Activated CD8-positive, alpha-beta memory T cell treated with anti-CD3 and anti-CD28 coated beads for 24 hours (primary cell): Measurements from ENCODE around the gene NR2F2.

Source experiments
- DNase-seq: peaks from one replicate; pipeline ENCODE4 v3.0.0-alpha.2; 2020

Gene NR2F2

GRCh38 chr15:96355568-96356187, 25.2 kb downstream of the NR2F2 start:
- DNase-seq = no peak

- peak; percentile 86 for DNase-seq
Measured at GRCh38 chr15:96356494-96357455, 26.3 kb downstream of the NR2F2 start.

GRCh38 chr15:96358001-96358801, 27.7 kb downstream of the NR2F2 start:
- DNase-seq = no peak

- no peak for DNase-seq
Measured at GRCh38 chr15:96358821-96359615, 28.5 kb downstream of the NR2F2 start.

- no peak for DNase-seq
Measured at GRCh38 chr15:96359616-96360521, 29.4 kb downstream of the NR2F2 start.

DNA sequence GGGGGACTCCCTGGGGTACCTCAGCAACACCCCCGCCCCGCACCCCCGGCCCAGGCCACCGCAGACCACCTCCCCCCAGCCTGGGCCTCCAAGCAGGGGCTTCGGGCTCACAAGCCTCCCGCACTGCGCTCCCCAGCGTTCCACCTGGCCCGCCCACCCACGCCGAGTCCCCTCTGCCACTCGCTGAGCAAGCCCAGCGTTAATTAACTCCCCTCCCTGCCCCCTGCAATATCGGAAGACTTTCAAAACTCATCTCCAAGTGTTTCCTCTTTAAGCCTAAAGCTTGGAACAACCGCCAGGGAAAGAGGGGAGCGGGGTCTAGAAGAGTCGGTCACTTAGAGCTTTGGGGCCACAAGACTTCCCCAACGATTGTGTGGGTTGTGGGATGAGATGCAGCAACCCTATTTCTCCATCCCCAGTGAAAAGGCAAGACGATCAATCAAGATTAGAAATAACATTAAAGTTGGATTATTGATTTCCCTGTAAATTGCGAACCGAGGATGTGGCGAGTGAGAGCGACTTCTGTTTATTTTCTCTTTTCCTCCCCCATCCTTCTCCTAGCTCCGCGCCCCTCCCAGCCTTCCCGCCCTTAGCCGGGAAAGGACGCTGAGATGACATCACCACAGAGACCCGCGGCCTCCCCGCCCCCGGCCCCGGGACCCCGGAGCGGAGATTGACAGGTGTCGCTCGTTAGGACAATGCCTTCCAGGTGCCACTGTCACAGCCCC, 30.2 kb downstream of the NR2F2 start:
- no peak for DNase-seq

DNA sequence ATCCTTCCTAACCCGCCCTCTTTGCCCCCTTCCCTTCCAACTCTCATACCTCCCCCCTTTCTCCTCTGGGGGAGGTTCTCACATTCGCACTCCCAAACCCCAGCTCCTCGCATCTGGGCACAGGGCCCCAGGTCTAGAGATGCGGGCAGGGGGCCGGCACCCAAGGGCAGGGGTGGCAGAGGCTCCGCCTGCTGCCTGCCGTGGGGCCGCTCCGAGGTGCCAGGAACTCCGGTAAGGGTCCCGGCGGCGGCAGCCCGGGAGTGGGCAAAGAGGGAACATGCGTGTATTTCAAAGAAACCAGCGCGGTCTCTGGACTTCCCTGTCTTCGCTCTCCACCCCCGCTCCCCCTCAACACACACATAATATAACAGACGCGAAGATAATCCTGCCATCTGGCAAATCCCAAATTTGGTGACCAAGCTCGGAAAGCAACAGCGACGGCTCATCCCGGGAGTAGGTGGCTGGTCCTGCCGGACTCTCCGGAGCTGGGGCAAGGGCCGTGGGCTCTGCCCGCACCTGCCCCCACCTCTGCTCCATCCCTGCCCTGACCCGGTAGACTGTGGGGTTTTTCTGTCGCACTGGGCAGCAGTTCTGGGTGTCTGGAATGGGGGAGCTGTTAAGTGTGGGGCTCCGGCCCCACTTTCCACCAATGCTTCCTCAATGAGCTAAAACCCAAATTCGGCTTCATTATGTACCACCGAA, 31.0 kb downstream of the NR2F2 start:
- DNase-seq = no peak

DNA sequence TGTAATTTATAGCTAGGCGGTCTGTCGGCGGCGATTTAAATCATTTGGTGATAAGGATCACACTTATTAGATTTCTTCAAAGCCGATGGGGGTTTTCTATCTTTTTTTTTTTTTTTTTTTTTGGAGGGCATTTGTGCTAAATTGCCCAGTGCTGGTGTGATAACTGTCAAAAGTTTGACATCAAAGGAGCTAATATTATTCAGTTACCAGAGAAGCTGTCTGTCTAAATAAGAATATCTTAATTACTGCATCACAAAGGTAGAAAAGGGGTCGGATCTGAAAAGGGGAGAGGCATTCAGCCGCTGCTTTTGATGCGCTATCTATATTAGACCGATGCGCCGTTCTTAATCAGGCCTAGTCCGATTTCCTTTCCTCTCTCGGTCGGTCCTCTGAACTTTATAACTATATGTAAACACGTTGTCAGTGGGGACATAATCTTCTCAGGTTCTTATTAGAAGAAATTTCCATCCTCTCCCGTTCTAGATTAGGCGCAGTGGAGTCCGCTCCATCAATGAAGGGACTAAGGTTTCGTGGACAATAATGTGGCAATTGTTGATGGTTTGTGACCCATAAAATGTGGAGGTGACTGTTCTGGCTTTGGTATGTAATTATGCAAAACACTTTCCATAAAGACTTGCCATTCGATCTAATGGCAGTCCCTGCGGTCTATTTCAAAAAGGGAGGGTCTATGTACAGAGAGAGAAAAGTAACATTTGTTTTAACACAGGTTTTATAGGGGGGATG, 31.7 kb downstream of the NR2F2 start:
- no peak for DNase-seq

GRCh38 chr15:96362755-96363651, 32.5 kb downstream of the NR2F2 start:
- no peak for DNase-seq

GRCh38 chr15:96363707-96364106, 33.2 kb downstream of the NR2F2 start:
- no peak for DNase-seq

DNA sequence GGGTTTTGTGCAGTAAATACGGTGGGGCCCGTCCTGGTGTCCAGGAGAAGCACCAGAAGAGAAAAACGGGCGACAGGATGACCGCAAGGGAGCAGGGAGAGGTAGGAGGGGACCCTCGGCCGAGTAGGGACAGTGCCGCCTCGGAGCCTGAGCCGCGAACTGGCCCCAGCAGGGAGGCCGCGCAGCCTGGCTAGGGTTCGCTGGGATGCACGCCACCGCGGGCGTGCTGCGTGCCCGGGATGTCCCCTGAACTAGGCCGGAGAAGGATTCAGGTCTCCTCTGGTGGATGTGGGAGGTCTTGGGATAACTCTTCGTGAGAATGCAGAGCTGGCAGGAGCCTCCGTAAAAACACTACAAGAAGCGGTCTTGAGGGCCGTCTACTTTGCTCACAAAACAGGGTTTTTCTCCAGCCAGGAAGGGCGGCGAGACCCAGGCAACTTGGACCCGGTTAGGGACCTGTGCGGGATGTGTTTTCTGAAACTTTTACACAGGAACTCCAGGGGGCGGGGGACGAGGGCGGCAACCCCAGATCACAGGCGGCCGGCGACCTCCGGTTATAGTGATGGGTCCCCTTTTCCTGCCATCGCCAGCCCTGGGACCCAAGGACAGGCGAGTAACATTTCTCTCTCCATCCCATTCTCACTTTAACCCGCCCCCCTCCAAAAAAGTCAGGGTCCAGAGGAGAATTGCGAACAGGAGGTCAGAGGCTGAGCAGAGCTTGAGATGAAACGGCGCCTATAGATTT, 35.5 kb downstream of the NR2F2 start:
- DNase-seq = no peak

GRCh38 chr15:96366526-96366877, 36.0 kb downstream of the NR2F2 start:
- no peak for DNase-seq

DNA sequence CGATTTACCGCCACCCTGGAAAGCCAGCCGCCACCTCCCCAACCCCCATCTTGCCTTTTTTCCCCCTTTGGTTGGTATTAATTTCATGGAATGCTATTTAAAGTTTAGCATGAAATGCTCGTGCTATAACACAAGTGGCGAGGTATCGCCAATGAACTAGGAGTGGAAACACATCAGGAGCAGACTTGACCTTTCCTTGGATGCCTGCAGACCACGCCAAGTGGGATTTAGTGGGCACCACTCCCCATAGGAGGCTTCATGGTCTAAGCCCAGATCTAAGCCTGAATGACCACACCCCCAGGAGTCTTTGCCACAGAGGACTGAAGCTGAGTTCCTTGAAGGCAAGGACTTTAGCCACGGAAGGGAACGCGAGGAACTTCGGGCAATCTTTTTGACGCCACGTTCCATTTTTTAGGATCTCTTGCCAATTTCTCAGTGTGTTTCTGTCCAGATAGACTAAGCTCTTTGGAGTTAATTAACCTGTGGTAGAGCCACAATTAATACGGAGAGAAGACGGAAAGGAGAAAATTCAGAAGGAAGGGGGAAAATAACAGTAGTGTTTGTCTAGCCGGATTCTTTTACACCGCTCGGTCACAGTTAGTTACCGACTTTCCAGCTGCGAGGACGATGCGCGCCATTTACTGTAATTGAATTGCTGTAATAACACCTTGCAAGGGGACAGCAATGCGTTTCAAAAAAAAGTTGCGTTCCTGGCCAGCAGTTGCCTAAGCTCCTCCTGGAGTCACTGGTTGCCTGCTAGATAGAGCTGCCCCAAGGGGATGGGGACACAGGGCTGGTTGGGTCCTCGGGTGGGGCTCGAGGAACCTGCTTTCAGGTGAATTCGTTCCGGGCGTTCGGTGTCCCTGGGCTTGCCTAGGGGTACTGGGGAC, 37.1 kb downstream of the NR2F2 start:
- DNase-seq = no peak

- no peak for DNase-seq
Measured at GRCh38 chr15:96369351-96369750, 38.9 kb downstream of the NR2F2 start.

GRCh38 chr15:96369825-96370621, 39.5 kb downstream of the NR2F2 start:
- no peak for DNase-seq

DNA sequence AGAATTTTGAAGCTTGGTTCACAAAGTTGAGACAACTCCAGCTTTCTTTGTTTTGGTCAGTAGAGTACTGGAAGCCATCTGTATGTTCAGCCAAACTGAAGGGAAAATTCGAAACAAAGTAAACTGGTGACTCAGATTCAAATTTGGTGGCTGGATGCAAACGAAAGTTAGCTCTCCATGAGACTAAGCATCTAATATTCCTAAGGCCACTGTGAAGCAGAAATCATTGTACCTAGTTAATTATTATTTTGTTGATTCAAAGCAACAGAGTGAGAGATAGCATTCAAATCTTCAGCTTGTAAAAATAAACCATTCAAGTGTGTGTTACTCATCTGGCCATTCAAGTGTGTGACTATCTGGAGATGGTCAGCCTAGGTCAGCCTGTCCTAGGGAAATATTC, 42.1 kb downstream of the NR2F2 start:
- DNase-seq = no peak
